Panc1 (cell line): ENCODE measurements around the gene SMPD1.

Experiments
- CTCF ChIP-seq: fragments of 450-650 bp; IDR thresholded peaks from 2 replicates; pipeline ENCODE4 v1.5.1; 2017; ENCODE audit warnings: mild to moderate bottlenecking
- POLR2AphosphoS5 ChIP-seq: IDR thresholded peaks from 2 replicates; pipeline ENCODE4 v1.6.1; 2012; ENCODE audit warnings: mild to moderate bottlenecking, low read depth, low read length, moderate library complexity

GRCh38 chr11:6440906-6441358, 50.7 kb downstream of the SMPD1 start, which contains the start of gene HPX:
- TF ChIP-seq POLR2AphosphoS5 (no peak), CTCF (no peak)
